22Rv1 (cell line): ENCODE results near the gene MAGI2.

ENCODE experiments used
- CTCF ChIP-seq: fragments of 450-650 bp; IDR thresholded peaks from 2 replicates; pipeline ENCODE4 v1.5.1; 2017; ENCODE audit warnings: mild to moderate bottlenecking
- ZFX ChIP-seq: fragments of 450-650 bp; IDR thresholded peaks from 2 replicates; pipeline ENCODE4 v1.6.1; 2017; ENCODE audit warnings: antibody characterized with exemption, borderline replicate concordance

GRCh38 chr7:79430391-79430790 lies 23.1 kb downstream of the MAGI2 start:
- no peak for TF ChIP-seq ZFX
- TF ChIP-seq CTCF, result no peak
